Measurements from ENCODE around the gene SLC16A7. TPM values are rescaled to one million over a fixed set of nuclear protein-coding genes. Genes with fewer than 3 reads are reported as not detected.

The SLC16A7 gene
- total RNA-seq, 1 donor from 2014 or later: 2.9 TPM

DNA sequence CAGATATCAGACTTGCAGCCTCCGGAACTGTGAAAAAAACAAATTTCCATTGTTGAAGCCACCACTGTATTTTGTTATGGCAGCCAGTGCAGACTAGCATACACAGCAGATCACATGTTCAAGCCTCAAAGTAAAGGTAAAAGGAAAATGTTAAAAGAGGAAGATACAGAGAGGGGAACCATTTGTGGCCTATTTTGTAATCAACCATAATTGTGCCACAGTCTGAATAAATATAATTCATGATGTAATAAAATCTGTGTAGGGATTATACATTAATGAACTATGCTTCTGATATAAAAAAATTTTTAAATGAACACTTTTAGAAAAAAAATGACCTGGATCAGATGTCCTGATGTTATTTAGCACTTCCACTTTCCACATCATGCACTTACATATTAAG lies 79.6 kb downstream of the SLC16A7 start:
- Mint-ChIP-seq H3K27ac (ENCODE audit: unreplicated experiment) (no peak overlapping the region), H3K36me3 (ENCODE audit: low read depth) (no peaks in the 10 kb centered on the region), H3K4me3 (no peak overlapping the region), H3K27me3 (ENCODE audit: low read depth) (no peaks in the 10 kb centered on the region), H3K9me3 (no peaks in the 10 kb centered on the region), H3K4me1 (no peaks in the 10 kb centered on the region)
- no peak for DNase-seq (ENCODE audit: low read depth, low spot score)
- TF ChIP-seq CTCF (conservative IDR thresholded peaks at IDR 0.05): no peak

- Mint-ChIP-seq H3K27me3 (ENCODE audit: low read depth) (no peaks in the 10 kb centered on the region), H3K4me1 (no peaks in the 10 kb centered on the region), H3K27ac (ENCODE audit: unreplicated experiment) (no peak overlapping the region), H3K36me3 (ENCODE audit: low read depth) (no peaks in the 10 kb centered on the region), H3K4me3 (no peak overlapping the region), H3K9me3 (no peaks in the 10 kb centered on the region)
- no peak for DNase-seq (ENCODE audit: low read depth, low spot score)
- TF ChIP-seq CTCF (conservative IDR thresholded peaks at IDR 0.05): no peak
These were observed 82.0 kb downstream of the SLC16A7 start for GRCh38 chr12:59677857-59678256.

DNA sequence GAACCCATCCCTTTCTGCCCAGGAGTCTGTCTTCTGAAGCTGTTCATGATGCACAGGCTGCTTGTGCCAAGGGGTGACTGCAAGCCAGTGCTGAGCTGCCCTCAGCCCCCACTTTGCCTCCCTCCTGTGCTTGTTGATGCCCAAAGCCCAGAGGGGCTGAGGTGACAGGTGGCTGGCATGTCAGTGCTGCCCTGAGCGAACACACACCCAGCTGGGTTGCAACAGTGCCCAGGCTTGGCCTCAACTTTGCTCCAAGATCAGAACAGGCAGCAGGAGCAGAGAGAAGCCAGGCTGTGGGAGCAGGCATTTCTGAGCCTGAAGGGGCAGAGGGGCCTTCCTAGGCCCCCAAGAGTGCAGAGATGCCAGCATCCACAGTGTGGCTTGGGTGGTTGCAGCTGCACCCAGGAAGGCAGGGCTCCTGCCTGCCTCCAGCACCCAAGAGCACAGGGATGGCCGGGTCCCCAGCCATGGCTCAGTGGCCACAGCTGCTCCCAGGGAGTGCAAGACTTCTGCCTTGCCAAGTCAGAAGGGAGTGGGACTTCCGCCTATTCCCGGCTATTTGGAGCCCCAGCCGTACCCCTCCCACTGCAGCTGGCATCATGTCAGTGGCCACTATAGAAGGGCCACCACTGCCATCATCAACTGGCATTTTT lies 83.1 kb downstream of the SLC16A7 start:
- Mint-ChIP-seq H3K27me3 (ENCODE audit: low read depth) (no peaks in the 10 kb centered on the region), H3K36me3 (ENCODE audit: low read depth) (no peaks in the 10 kb centered on the region), H3K9me3 (no peaks in the 10 kb centered on the region), H3K4me3 (no peak overlapping the region), H3K4me1 (no peaks in the 10 kb centered on the region), H3K27ac (ENCODE audit: unreplicated experiment) (no peak overlapping the region)
- no peak for DNase-seq (ENCODE audit: low read depth, low spot score)
- TF ChIP-seq CTCF (conservative IDR thresholded peaks at IDR 0.05): no peak

DNA sequence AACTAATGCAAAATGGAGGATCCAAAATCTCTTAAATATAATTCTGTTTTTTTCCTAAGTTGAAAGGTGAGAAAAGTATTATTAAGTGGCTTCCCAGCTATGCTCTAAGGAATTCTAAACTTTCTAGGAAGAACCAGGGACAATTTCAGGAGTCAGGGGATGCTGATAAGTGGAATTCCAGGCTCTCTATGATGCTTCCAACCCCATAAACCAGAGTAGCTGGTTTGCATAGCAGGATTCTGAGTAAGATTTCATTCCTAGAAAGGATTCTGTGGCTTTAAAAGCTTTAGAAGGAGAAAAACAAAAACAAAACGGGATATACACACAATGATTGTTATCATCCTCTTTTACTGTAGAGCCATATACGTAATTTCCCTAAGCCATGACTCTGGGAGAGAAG lies 93.9 kb downstream of the SLC16A7 start:
- Mint-ChIP-seq H3K4me3 (no peak overlapping the region), H3K4me1 (no peaks in the 10 kb centered on the region)
- no peak for TF ChIP-seq CTCF (conservative IDR thresholded peaks at IDR 0.05)

DNA sequence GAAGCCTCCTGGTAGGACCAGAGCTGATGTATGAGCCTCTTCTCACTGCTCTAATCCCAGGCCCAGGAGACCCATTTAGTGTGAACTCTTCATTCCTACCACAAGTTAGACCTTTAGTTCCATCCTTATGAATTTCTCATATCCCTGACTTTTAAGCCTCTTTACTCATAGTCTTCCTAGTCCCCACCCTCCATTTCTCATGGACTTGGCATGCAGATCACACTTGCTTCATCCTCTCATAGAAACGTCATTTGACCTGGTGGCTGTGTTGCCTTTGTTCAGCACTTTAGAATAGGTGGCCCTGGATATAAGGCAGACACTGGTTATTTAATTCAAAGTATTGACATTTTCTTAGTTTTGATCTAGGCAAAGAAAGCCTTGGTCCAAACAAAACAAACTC lies 99.5 kb downstream of the SLC16A7 start:
- peaks cover 2% of the 10 kb centered on the region for H3K9me3 Mint-ChIP-seq
- TF ChIP-seq CTCF (conservative IDR thresholded peaks at IDR 0.05): no peak
- H3K4me3 Mint-ChIP-seq: no peak overlapping the region
- H3K27me3 Mint-ChIP-seq (ENCODE audit: low read depth): no peaks in the 10 kb centered on the region
- peaks cover 2% of the 10 kb centered on the region for H3K36me3 Mint-ChIP-seq (ENCODE audit: low read depth)
- H3K27ac Mint-ChIP-seq (ENCODE audit: unreplicated experiment): no peak overlapping the region
- no peak for DNase-seq (ENCODE audit: low read depth, low spot score)
- H3K4me1 Mint-ChIP-seq: no peaks in the 10 kb centered on the region

More for the DNA sequence above, 93.9 kb downstream of the SLC16A7 start:
- H3K27me3 Mint-ChIP-seq (ENCODE audit: low read depth): no peaks in the 10 kb centered on the region
- no peak overlapping the region for H3K27ac Mint-ChIP-seq (ENCODE audit: unreplicated experiment)
- peaks cover 2% of the 10 kb centered on the region for H3K9me3 Mint-ChIP-seq
- DNase-seq (ENCODE audit: low read depth, low spot score): no peak
- peaks cover 2% of the 10 kb centered on the region for H3K36me3 Mint-ChIP-seq (ENCODE audit: low read depth)
